ENCODE data around the gene MLPH.

- TF ChIP-seq, protein P1, sequence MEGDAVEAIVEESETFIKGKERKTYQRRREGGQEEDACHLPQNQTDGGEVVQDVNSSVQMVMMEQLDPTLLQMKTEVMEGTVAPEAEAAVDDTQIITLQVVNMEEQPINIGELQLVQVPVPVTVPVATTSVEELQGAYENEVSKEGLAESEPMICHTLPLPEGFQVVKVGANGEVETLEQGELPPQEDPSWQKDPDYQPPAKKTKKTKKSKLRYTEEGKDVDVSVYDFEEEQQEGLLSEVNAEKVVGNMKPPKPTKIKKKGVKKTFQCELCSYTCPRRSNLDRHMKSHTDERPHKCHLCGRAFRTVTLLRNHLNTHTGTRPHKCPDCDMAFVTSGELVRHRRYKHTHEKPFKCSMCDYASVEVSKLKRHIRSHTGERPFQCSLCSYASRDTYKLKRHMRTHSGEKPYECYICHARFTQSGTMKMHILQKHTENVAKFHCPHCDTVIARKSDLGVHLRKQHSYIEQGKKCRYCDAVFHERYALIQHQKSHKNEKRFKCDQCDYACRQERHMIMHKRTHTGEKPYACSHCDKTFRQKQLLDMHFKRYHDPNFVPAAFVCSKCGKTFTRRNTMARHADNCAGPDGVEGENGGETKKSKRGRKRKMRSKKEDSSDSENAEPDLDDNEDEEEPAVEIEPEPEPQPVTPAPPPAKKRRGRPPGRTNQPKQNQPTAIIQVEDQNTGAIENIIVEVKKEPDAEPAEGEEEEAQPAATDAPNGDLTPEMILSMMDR (conservative IDR thresholded peaks at IDR 0.05; ENCODE audit: low read depth, low read length): no peak
- TF ChIP-seq CEBPB (IDR thresholded peaks at IDR 0.05; ENCODE audit: low read depth, low read length) (no peak), POLR2A (IDR thresholded peaks at IDR 0.05; ENCODE audit: low read depth, low read length) (no peak), RAD21 (IDR thresholded peaks at IDR 0.05; ENCODE audit: low read length) (no peak), SMC3 (IDR thresholded peaks at IDR 0.05; ENCODE audit: low read depth, low read length) (no peak), MAFK (IDR thresholded peaks at IDR 0.05; ENCODE audit: low read depth, low read length) (no peak), RCOR1 (IDR thresholded peaks at IDR 0.05; ENCODE audit: insufficient replicate concordance, low read length) (no peak)
- TF ChIP-seq, protein P2, sequence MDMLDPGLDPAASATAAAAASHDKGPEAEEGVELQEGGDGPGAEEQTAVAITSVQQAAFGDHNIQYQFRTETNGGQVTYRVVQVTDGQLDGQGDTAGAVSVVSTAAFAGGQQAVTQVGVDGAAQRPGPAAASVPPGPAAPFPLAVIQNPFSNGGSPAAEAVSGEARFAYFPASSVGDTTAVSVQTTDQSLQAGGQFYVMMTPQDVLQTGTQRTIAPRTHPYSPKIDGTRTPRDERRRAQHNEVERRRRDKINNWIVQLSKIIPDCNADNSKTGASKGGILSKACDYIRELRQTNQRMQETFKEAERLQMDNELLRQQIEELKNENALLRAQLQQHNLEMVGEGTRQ (IDR thresholded peaks at IDR 0.05; ENCODE audit: low read depth, low read length): no peak
These were observed 33.2 kb downstream of the MLPH start for GRCh38 chr2:237520290-237520689.

All from IMR-90 (cell line).